Endothelial cell of umbilical vein (primary cell): ENCODE results near the gene PLEKHS1. TPM values are rescaled to one million over a fixed set of nuclear protein-coding genes. Genes with fewer than 3 reads are reported as not detected.

Experiments
- BruUV-seq: library from RNA; stranded (reverse); fragments of 400-500 nt; replicated peaks from 2 replicates; lab custom pipeline; 2021; lab: Mats Ljungman, UMichigan
- CTCF ChIA-PET: fragments of 300-600, 350-600 bp; sonication (Branson Sonifier 250); formaldehyde crosslinking; loops from one replicate; lab custom pipeline; 2021; ENCODE audit warnings: antibody characterized with exemption, inconsistent platforms; lab: Charles Lee
- POLR2A ChIA-PET: fragments of 300-600, 350-600 bp; sonication (Branson Sonifier 250); formaldehyde crosslinking; loops from one replicate; lab custom pipeline; 2021; ENCODE audit warnings: antibody characterized with exemption, inconsistent platforms; lab: Charles Lee
- DNase-seq: peaks from one replicate; pipeline ENCODE4 v3.0.0-alpha.2; 2011; ENCODE audit warnings: low read depth, low spot score
- FAIRE-seq: peaks from 2 replicates; lab custom pipeline; 2011; peaks lifted over from hg19 to GRCh38; lab: Jason Lieb, UNC
- H2AFZ ChIP-seq: 2 replicates; pipeline ENCODE4 v1.6.0; 2012; ENCODE audit warnings: low read depth, low read length, control low read depth, inconsistent platforms
- H3K27ac ChIP-seq: 2 replicates; pipeline ENCODE4 v1.5.1; 2011; ENCODE audit warnings: low read depth, mild to moderate bottlenecking, control low read depth, low read length, moderate library complexity; ENCODE audit not compliant: insufficient read depth
- H3K27me3 ChIP-seq, 2 experiments: 2 replicates each; pipeline versions ENCODE4 v1.6.0 to v1.6.1; 2011; ENCODE audit warnings: low read length in 2 of 2, mixed read lengths in 1 of 2; ENCODE audit not compliant: control insufficient read depth in 2 of 2, insufficient read depth in 2 of 2
- H3K36me3 ChIP-seq, 2 experiments: 2 replicates in 1 of 2; 3 replicates in 1 of 2; pipeline ENCODE4 v1.5.1; 2011; ENCODE audit warnings: low read length in 2 of 2, mild to moderate bottlenecking in 1 of 2, moderate library complexity in 1 of 2; ENCODE audit not compliant: control insufficient read depth in 2 of 2, insufficient read depth in 2 of 2; ENCODE audit errors: extremely low read depth in 1 of 2
- H3K4me1 ChIP-seq: 3 replicates; pipeline ENCODE4 v1.5.1; 2011; ENCODE audit warnings: mild to moderate bottlenecking, low read length; ENCODE audit not compliant: control insufficient read depth, insufficient read depth; ENCODE audit errors: extremely low read depth
- H3K4me2 ChIP-seq: 2 replicates; pipeline ENCODE4 v1.6.1; 2011; ENCODE audit warnings: low read length, control low read depth, mixed read lengths; ENCODE audit not compliant: insufficient read depth
- H3K4me3 ChIP-seq, 3 experiments: fragments of 200-600 bp in 1 of 3; sonication (generic), shearing (Covaris generic) in 1 of 3; replicated peaks in 1 of 3; 2 replicates each; pipeline ENCODE4 v1.5.1; 2011 to 2016; ENCODE audit warnings: control low read depth in 3 of 3, low read length in 3 of 3, mild to moderate bottlenecking in 2 of 3, inconsistent platforms in 1 of 3, low read depth in 1 of 3, moderate library complexity in 1 of 3; ENCODE audit not compliant: insufficient read depth in 1 of 3
- H3K79me2 ChIP-seq: 2 replicates; pipeline ENCODE4 v1.6.0; 2012; ENCODE audit warnings: low read length, inconsistent platforms; ENCODE audit not compliant: control insufficient read depth, insufficient read depth
- H3K9ac ChIP-seq: replicated peaks from 2 replicates; pipeline ENCODE3; 2011; ENCODE audit warnings: low read length, control low read depth; ENCODE audit not compliant: insufficient read depth; ENCODE audit errors: extremely low read depth
- H3K9me1 ChIP-seq: replicated peaks from 3 replicates; pipeline ENCODE4 v1.6.0; 2011; ENCODE audit warnings: mild to moderate bottlenecking, low read length; ENCODE audit not compliant: control insufficient read depth, insufficient read depth; ENCODE audit errors: extremely low read depth
- H3K9me3 ChIP-seq: replicated peaks from 2 replicates; pipeline ENCODE4 v1.5.1; 2012; ENCODE audit warnings: low read length, inconsistent platforms; ENCODE audit not compliant: control insufficient read depth, insufficient read depth
- H4K20me1 ChIP-seq: replicated peaks from 2 replicates; pipeline ENCODE3; 2011; ENCODE audit warnings: mild to moderate bottlenecking, low read length; ENCODE audit not compliant: control insufficient read depth, insufficient read depth; ENCODE audit errors: extremely low read depth
- EZH2 ChIP-seq: IDR thresholded peaks from 2 replicates; pipeline ENCODE4 v1.6.1; 2012; ENCODE audit warnings: borderline replicate concordance, low read depth, mild to moderate bottlenecking, moderate library complexity, low read length, inconsistent platforms; ENCODE audit not compliant: severe bottlenecking
- FOS ChIP-seq: IDR thresholded peaks from 2 replicates; pipeline ENCODE4 v1.6.1; 2011; ENCODE audit warnings: mild to moderate bottlenecking, low read length, moderate library complexity, borderline replicate concordance; ENCODE audit not compliant: insufficient read depth
- GATA2 ChIP-seq: IDR thresholded peaks from 2 replicates; pipeline ENCODE4 v1.7.0; 2011; ENCODE audit warnings: low read depth, mild to moderate bottlenecking, moderate library complexity, mixed read lengths, low read length; ENCODE audit not compliant: insufficient read length, insufficient read depth
- JUN ChIP-seq: IDR thresholded peaks from 2 replicates; pipeline ENCODE4 v1.6.1; 2011; ENCODE audit warnings: borderline replicate concordance, low read depth; ENCODE audit not compliant: insufficient read length, insufficient read depth
- MYC ChIP-seq: IDR thresholded peaks from one replicate; pipeline ENCODE4 v1.6.1; 2011; ENCODE audit warnings: mild to moderate bottlenecking, low read depth, low read length
- POLR2A ChIP-seq: IDR thresholded peaks from 2 replicates; pipeline ENCODE4 v1.6.1; 2012; ENCODE audit warnings: low read depth, mild to moderate bottlenecking, control low read depth, low read length
- POLR2AphosphoS5 ChIP-seq: IDR thresholded peaks from 2 replicates; pipeline ENCODE4 v1.6.1; 2012; ENCODE audit warnings: low read depth, mild to moderate bottlenecking, control low read depth, low read length, moderate library complexity; ENCODE audit not compliant: insufficient read depth
- dilution Hi-C: fragments of 300-500 bp; cut with MboI; formaldehyde crosslinking; loops from one replicate; pipeline ENCODE4 v1.15.0; 2019; ENCODE audit warnings: low sequenced_read_pairs; ENCODE audit not compliant: extremely low pct_ligation_motif_present
- intact Hi-C: fragments of 100-400 bp; cut with micrococcal nuclease; formaldehyde crosslinking; loops from one replicate; pipeline ENCODE4 v1.10.0; 2022
- polyA plus RNA-seq, 4 experiments: library from polyadenylated mRNA; depleted of rRNA in 3 of 4; stranded (reverse) in 3 of 4; unstranded in 1 of 4; fragments of >200 nt; gene quantifications; 2 replicates each; pipeline versions ENCODE4 v1.2.1 to v1.2.3, GENCODE V29; 2011 to 2012; ENCODE audit warnings: missing spikeins in 1 of 4
- total RNA-seq: library from RNA; stranded (reverse); gene quantifications from 2 replicates; pipeline ENCODE4 v1.2.3, GENCODE V29; 2021
- TF ChIP-seq, protein P1 (sequence below), 2 donors: IDR thresholded peaks; 1 replicate in 1 of 2; 2 replicates in 1 of 2; pipeline ENCODE4 v1.5.1; 2011; ENCODE audit warnings: low read length in 2 of 2, mild to moderate bottlenecking in 2 of 2, moderate library complexity in 2 of 2, control low read depth in 1 of 2, inconsistent platforms in 1 of 2, low read depth in 1 of 2; ENCODE audit not compliant: insufficient read depth in 1 of 2; ENCODE audit errors: extremely low read depth in 1 of 2
- TF ChIP-seq, protein P2 (sequence below): IDR thresholded peaks from 2 replicates; pipeline ENCODE4 v1.6.1; 2011; ENCODE audit not compliant: insufficient read depth, insufficient read length

PLEKHS1 gene
- total and polyA plus RNA-seq, 2 donors (not counting 3 experiments of a cell fraction or from before 2014, with no cell fraction given), result not detected

GRCh38 chr10:113822174-113822573 is 70.7 kb downstream of the PLEKHS1 start:
- Histone ChIP-seq H3K4me2 (no peak overlapping the region), H3K79me2 (no peaks in the 10 kb centered on the region), H3K4me1 (no peaks in the 10 kb centered on the region), H3K9me3 (no peaks in the 10 kb centered on the region), H4K20me1 (no peaks in the 10 kb centered on the region), H2AFZ (no peak overlapping the region), H3K27ac (no peak overlapping the region), H3K4me3 (no peak overlapping the region), H3K9ac (no peak overlapping the region), H3K9me1 (no peaks in the 10 kb centered on the region), H3K36me3 (no peaks in the 10 kb centered on the region), H3K27me3 (no peaks in the 10 kb centered on the region)
- dilution Hi-C loops, result no loop called here
- DNase-seq (no peak), FAIRE-seq (no peak)
- intact Hi-C loops, result no loop called here
- CTCF ChIA-PET, result no interaction called here
- POLR2A ChIA-PET, result no interaction called here
- TF ChIP-seq POLR2AphosphoS5 (no peak), FOS (no peak), GATA2 (no peak), JUN (no peak), MYC (no peak), EZH2 (no peak), POLR2A (no peak)
- TF ChIP-seq, protein P1, sequence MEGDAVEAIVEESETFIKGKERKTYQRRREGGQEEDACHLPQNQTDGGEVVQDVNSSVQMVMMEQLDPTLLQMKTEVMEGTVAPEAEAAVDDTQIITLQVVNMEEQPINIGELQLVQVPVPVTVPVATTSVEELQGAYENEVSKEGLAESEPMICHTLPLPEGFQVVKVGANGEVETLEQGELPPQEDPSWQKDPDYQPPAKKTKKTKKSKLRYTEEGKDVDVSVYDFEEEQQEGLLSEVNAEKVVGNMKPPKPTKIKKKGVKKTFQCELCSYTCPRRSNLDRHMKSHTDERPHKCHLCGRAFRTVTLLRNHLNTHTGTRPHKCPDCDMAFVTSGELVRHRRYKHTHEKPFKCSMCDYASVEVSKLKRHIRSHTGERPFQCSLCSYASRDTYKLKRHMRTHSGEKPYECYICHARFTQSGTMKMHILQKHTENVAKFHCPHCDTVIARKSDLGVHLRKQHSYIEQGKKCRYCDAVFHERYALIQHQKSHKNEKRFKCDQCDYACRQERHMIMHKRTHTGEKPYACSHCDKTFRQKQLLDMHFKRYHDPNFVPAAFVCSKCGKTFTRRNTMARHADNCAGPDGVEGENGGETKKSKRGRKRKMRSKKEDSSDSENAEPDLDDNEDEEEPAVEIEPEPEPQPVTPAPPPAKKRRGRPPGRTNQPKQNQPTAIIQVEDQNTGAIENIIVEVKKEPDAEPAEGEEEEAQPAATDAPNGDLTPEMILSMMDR (IDR thresholded peaks at IDR 0.05; ENCODE audit: extremely low read depth in 1 of 2, insufficient read depth in 1 of 2, low read depth in 1 of 2, low read length in 2 of 2), result no peak
- TF ChIP-seq, protein P2, sequence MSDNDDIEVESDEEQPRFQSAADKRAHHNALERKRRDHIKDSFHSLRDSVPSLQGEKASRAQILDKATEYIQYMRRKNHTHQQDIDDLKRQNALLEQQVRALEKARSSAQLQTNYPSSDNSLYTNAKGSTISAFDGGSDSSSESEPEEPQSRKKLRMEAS, result no peak
- no TSS peak for BruUV-seq
